Stimulated activated naive CD4-positive, alpha-beta T cell treated with Interleukin-2 at 50 U/mL for 16 hours (primary cell): ENCODE data around the gene TBX4.

Experiments used
- DNase-seq: peaks from one replicate; lab custom pipeline; 2025; lab: John Stamatoyannopoulos, UW

TBX4 gene

DNA sequence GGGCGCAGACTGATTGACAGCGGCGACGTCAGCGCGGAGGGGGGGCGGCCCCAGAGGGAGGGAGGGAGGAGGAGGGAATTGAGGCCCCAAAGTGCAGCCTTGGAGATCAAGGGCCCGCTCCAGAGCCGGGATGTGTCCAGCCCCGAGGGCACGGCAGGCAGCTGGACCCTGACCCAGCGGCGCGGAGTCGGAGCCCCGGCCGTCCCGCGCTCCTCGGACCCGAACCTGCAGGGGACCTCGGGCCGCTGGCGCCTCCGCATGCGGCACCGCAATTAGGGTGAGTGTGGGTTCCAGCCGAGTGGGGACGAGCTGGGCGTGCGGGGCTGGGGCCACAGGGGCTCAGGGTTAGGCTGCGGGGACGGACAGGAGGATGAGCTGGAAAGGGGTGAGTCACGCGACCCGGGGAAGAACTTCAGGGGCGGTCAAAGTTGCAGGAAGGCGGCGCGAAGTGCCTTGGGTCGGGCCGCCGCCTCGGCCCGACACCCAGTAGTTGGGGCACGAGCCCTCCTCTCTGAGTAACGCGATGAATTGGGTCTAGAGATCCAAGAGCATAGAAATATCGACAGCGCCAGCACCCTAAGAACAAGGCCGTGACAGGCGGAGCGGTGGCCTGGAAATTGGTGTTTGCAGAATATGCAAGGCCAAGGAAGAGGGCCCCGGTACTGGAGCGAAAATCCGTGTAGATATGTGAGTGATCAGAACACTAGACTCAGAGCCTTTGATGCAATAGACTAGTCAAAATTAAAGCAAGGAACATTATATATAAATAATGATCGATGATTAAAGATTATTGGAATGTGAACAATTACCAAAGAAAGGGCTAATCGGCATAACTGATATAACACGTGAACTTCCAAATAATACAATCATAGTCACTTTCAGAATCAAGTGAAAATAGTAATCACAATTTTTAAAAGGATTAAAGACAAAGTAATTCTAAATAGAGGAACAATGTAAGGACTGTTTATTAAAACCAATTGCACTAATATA lies at the start of gene TBX4:
TBX4 (plus strand) TSS at position 122 of the 990 bp plus-strand sequence. CDS start 4,069 bp downstream, outside the sequence.
- DNase-seq, result no peak

- DNase-seq, result no peak
These were observed 49.0 kb upstream of the TBX4 start for GRCh38 chr17:61402978-61403800.

DNA sequence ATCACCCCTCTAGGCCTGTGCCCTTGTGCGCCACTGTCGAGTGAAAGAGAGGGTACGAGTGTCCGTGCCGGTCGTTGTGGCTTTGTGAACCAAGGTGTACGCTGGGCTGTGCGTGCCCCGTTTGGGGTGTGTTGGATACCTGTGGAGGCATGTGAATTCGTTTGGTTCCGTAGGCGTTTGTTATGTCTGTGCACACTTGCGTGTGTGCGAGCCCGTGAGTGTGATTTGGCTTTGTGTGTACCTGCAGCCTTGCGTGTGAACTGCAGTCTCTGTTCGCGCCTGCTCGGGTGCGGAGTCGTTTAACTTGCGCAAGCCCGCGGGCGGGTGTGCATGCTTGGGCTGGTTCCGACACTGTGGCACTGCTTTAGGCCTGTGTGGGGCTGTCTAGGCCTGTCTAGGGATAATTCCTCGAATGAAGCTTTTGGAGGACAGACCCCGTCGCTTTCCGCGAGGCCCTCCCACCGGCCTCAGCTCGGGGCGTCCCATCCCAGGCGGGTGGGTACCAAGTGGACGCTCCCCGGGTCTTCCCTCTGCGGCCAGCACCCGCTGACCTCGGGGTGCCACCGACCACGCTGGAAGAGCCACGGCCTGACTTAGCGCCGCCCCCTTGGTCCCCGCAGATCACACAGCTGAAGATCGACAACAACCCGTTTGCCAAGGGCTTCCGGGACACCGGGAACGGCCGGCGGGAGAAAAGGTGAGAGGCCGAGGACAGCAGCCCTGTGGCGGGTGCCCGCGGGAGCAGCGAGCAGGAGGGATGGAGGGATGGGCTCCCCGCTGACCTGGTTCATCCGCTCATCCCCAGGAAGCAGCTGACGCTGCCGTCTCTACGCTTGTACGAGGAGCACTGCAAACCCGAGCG lies 48.2 kb upstream of the TBX4 start:
- DNase-seq, result no peak

DNA sequence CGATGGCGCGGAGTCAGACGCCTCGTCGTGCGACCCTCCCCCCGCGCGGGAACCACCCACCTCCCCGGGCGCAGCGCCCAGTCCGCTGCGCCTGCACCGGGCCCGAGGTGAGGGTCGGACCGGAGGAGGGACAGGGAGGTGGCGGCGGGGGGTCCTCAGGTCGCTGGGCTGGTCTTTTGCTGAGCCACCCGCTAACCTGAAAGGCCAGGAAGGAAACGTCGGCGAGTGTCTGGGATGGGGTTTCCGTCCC lies 47.6 kb upstream of the TBX4 start:
- DNase-seq, result no peak

DNA sequence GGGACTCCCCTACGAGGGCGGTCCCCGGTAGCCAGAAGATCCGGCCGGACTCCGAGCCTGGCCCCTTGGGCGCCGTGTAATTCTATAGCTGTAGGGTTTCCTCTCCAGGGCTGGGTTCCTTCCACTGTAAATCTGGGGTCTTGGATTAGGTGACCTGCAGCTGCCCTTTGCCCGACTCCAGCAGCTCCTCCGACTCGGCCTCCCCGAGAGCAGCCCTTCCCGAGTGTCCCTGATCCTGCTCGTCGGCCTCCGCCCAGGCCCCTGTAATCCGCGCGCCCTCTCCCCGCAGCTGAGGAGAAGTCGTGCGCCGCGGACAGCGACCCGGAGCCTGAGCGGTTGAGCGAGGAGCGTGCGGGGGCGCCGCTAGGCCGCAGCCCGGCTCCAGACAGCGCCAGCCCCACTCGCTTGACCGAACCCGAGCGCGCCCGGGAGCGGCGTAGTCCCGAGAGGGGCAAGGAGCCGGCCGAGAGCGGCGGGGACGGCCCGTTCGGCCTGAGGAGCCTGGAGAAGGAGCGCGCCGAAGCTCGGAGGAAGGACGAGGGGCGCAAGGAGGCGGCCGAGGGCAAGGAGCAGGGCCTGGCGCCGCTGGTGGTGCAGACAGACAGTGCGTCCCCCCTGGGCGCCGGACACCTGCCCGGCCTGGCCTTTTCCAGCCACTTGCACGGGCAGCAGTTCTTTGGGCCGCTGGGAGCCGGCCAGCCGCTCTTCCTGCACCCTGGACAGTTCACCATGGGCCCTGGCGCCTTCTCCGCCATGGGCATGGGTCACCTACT lies 47.1 kb upstream of the TBX4 start:
- DNase-seq, result no peak

DNA sequence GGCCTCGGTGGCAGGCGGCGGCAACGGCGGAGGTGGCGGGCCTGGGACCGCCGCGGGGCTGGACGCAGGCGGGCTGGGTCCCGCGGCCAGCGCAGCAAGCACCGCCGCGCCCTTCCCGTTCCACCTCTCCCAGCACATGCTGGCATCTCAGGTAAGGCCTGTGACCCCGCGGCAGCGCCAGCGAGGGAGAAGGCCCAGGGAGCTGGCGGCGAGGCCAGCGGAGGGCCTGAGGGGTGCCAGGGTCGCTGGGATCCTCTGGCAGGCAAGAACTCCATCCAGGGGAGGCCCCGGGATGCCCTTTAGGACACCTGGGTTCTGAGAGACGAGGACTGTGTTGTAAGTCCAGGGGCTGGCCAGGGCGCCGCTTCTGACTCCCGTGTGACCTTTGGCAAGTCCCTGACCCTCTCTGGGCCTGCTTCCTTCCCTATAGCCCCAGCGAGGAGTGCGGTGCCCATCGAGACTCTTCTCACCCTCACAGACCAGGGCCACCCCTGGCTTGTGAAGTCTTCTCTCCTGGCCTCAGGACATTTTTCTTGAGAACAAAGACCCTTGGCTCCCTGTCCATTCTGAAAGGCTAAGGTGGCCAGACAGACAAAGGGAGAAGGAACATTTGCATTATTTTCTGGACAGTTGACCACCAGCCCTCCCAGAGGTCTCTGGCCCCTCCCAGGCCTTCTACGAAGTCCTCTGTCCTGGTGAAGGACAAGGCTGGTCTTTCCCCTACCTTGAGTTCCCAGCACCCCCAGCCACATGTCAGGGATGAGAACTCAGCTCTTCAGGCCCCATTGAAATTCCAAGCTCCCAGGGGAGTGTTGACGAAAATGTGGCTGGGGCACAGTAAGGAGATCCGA lies 46.3 kb upstream of the TBX4 start:
- DNase-seq, result no peak

DNA sequence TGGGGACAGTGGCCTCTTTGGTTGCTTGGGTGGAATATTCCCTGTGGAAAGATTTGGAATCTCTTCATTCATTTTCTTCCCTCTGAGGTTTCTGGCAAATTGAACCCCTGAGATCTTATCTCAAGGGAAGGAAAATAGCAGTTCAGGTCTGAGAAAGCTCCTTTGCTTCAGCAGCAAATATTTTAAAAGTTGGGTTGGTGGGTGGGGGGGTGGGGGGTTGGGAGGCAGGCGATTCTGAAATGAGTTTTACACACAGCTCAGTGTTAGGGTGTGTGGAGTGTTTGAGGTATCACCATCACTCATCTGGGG lies 45.7 kb upstream of the TBX4 start:
- no peak for DNase-seq

- no peak for DNase-seq
These were observed 45.0 kb upstream of the TBX4 start for GRCh38 chr17:61406971-61407911.

GRCh38 chr17:61408151-61409041 lies 43.8 kb upstream of the TBX4 start:
- DNase-seq, result no peak

DNA sequence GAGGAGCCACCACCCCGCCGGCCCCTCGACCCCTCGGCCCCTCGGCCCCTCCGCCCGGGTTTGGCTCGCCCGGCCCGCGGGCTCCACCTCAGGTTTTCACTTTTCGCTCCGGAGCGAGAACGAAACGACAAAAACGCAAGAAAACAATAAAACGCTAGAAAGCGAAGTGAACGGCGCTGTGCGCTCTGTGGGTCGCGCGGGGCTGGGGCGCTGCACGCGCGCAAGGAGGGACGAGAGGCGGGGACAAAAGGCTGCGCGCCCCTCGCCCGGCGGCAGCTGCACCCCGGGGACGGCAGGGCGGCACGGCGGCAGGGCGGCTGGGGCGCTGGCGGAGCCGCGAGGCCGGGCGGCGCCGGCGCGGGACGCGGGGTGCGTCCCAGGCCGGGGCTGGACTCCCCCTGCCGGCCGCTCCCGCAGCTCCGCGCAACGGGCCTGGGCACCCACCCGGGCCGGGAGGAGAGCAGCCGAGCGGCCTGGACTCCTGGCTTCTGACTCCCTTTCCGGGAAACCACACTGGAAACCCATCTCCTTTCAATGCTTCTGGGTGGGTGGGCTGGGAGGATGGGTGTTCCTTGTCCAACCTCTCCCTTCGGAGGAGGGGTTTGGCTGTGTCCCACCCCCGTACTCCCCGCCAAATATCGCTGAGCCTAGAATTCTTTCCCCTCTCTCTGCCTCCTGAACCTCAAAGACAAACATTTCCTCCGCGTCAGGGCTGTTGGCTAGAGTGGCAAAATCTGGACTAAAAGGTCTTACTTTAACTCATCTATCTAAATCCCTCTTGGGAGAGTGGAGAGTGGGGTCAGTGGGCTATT lies 42.7 kb upstream of the TBX4 start:
- DNase-seq, result no peak

DNA sequence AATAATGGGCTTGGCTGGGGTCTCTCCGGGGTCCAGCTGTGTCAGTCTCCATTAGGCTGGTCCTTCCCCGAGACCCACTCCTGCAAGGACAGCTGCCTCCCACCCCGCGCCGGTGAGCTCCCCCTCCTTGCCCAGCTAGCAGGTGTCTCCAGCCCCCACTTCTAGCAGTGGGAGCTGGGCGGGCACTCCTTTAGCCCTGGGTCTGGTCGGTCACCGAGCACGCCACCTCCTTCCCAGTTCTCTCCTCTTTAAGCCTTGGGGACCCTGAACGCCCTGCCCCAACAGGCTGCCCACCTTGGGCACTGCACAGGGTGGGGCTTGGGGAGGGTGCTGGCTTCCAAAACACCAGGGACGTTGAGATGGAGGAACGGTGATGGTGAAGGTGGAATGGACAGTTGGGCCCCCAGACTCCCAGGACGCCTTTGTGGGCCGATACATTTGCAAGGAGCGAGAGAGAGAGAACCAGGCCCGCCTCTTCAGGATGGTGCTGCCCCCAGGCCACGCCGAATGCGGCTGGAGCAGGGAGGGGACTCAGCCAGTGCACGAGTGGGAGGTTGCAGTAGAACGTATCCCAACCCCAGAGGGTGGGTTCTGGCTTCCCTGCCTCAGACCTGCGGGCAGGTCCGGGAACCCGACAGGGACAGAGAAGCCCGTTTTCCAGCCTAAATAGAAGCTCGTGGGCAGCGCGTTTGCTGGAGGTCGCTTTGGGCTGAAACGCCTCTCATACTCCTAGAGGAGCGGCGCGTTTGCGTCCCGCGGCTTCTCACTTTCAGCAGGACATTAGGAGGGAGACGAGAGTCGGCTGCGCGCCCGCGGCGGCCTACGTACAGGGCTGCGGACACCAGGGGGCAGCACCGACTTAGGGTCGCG lies 41.8 kb upstream of the TBX4 start:
- peak; percentile 66 for DNase-seq

GRCh38 chr17:61411011-61411260 lies 41.3 kb upstream of the TBX4 start:
- DNase-seq, result no peak

- DNase-seq, result peak; percentile 26
These were observed 40.7 kb upstream of the TBX4 start for GRCh38 chr17:61411261-61412142.

- peak; percentile 63 for DNase-seq
These were observed 39.9 kb upstream of the TBX4 start for GRCh38 chr17:61412143-61412859.
